Measurements from ENCODE around the gene HSP90AA1.

DNA sequence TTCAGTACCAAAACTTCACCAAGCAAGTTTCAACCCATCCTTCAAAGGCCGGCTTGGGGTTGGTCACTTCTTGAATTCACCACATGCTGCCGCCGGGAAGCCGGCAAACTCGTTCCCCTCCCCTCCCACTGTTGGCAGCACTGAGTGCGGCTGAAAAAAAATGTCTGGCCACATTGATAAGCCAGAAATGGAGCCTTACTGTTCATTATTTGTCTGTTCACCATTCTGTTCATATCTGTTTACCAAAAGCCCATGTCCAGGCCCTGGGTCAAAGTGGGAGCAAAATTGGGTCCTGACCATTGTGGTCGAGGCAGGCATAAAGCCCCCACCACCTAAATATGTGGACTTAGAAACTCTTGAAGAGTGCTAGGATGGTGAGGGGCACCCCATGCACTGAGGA lies 7.3 kb upstream of the HSP90AA1 start:
- TF ChIP-seq, protein P1, sequence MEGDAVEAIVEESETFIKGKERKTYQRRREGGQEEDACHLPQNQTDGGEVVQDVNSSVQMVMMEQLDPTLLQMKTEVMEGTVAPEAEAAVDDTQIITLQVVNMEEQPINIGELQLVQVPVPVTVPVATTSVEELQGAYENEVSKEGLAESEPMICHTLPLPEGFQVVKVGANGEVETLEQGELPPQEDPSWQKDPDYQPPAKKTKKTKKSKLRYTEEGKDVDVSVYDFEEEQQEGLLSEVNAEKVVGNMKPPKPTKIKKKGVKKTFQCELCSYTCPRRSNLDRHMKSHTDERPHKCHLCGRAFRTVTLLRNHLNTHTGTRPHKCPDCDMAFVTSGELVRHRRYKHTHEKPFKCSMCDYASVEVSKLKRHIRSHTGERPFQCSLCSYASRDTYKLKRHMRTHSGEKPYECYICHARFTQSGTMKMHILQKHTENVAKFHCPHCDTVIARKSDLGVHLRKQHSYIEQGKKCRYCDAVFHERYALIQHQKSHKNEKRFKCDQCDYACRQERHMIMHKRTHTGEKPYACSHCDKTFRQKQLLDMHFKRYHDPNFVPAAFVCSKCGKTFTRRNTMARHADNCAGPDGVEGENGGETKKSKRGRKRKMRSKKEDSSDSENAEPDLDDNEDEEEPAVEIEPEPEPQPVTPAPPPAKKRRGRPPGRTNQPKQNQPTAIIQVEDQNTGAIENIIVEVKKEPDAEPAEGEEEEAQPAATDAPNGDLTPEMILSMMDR (IDR thresholded peaks at IDR 0.05), result peak in 1 of 6 experiments; percentile 4
- TF ChIP-seq POLR2A (IDR thresholded peaks at IDR 0.05), result no peak

Measured in esophagus squamous epithelium (tissue), 4 donors.